ENCODE measurements around the gene RNF157.

DNA sequence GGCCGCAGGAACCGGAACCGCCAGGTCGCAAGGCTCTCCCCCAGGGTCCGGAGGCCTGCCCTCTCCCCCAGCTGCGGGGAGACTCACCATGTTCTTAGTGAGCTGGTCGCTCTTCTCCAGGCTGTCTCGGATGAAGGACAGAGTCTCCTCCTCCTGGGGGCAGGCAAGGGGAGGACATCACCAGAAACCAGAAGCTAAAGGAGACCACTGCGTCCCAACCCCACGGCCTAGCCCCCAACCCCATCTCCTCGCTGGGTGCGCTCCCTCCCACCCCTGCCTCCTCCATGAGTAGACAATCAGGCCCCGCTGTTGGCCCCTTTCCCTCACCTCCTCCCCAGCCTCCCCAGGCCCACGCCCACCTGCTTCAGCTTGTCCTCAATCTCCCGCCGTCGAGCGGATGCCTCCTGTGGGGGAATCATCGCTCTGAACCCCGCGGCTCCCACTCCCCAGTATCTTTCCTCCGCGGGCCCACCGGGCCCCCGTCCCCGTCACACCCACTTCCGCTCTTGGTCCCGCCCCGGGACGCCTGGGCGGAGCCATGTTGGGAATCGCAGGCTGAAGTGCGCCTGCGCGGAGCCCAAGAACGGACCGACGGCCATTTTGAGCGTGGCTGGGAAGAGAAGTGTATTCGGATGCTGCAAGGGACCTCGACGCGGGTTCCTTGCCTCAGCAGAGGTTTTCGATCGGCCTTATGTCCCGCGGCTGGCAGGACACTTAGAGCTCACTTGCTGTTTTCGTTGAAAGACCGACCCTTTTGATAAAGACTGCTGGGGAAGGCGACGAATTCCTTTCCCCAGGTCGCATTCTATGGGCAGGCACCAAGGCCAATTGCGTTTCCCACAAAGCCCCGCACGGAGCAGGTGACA lies 136.8 kb downstream of the RNF157 start, which contains the start of gene EXOC7:
- TF ChIP-seq EP300 (IDR thresholded peaks at IDR 0.05; ENCODE audit: low read depth) (no peak), POLR2A (IDR thresholded peaks at IDR 0.05) (peak; percentile 75)

Data from transverse colon (tissue), 1 donor.